C4-2B (cell line): ENCODE data around the gene EIF2AK2.

Source experiments
- CTCF ChIP-seq: fragments of 450-650 bp; conservative IDR thresholded peaks from 2 replicates; pipeline ENCODE4 v1.5.1; 2017; ENCODE audit warnings: mild to moderate bottlenecking
- ZFX ChIP-seq: fragments of 450-650 bp; IDR thresholded peaks from 2 replicates; pipeline ENCODE4 v1.6.1; 2017

DNA sequence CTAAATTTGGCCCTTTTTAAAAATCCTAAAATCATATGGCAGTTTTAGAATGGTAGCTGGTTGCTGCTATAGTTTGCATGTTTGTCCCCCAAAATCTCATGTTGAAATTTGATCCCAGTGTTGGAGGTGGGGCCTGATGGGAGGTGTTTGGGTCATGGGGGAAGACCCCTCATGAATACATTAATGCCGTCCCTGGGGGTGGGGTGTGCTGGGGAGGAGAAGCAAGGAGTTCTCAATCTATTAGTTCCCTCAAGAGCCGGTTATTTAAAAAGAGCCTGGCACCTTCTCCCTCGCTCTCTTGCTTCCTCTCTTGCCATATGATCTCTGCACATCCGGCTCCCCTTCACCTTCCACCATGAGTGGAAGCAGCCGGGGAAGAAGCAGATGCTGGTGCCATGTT lies 51.6 kb downstream of the EIF2AK2 start:
- TF ChIP-seq CTCF = no peak
- no peak for TF ChIP-seq ZFX
